GM06990 (cell line): ENCODE results near the gene ALAS2.

Source experiments
- DNase-seq: peaks from one replicate; pipeline ENCODE4 v3.0.0-alpha.2; 2011; ENCODE audit not compliant: insufficient read length; ENCODE audit errors: extremely low read depth
- H3K27me3 ChIP-seq: replicated peaks from 2 replicates; pipeline ENCODE4 v1.6.0; 2011; ENCODE audit warnings: low read length; ENCODE audit not compliant: control insufficient read depth, insufficient read depth
- H3K36me3 ChIP-seq: 2 replicates; pipeline ENCODE4 v1.5.1; 2011; ENCODE audit warnings: low read length; ENCODE audit not compliant: control insufficient read depth, insufficient read depth
- H3K4me3 ChIP-seq: replicated peaks from 2 replicates; pipeline ENCODE4 v1.5.1; 2011; ENCODE audit warnings: low read depth, mild to moderate bottlenecking, control low read depth, low read length
- TF ChIP-seq, protein P1 (sequence below): IDR thresholded peaks from 2 replicates; pipeline ENCODE4 v1.5.1; 2011; ENCODE audit warnings: low read length, control low read depth, mild to moderate bottlenecking, inconsistent platforms; ENCODE audit not compliant: insufficient read depth, poor library complexity, severe bottlenecking

Gene ALAS2

DNA sequence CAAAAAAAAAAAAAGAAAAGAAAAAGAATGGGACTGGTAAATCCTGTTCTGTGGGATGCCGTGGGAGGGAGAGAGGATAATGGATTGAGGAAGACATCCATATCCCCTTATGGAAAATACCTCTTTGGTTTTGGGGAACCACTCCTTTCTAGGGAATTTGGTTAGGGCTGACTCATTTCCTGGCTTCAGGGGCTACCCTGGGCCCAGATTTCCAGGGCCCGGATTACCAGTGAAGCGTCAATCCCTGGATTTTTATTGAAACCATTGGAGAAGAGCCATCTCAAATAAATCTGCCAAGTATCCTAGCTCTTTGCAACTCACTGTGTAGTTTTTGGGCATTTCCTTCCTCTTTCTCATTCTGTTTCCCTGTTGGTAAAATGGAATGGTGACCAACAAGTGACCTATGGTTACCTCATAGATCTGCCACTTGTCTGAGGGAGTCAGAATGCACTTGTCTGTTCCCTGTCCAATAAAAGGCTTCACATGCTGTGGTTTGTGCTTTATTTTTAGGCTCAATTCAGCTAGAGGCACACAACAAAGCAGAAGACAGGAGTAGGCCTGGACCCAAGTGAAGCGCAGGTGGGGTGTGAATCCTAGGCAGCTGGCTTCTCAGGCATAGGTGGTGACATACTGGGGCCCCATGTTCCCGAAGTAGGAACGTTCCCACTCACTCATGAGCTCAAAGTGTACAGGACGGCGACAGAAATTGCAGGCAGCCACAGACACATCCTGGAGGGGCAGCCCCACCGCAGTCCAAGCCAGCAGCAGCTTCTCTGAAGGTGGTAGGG, 22.0 kb downstream of the ALAS2 start:
- no peak for DNase-seq
- TF ChIP-seq, protein P1, sequence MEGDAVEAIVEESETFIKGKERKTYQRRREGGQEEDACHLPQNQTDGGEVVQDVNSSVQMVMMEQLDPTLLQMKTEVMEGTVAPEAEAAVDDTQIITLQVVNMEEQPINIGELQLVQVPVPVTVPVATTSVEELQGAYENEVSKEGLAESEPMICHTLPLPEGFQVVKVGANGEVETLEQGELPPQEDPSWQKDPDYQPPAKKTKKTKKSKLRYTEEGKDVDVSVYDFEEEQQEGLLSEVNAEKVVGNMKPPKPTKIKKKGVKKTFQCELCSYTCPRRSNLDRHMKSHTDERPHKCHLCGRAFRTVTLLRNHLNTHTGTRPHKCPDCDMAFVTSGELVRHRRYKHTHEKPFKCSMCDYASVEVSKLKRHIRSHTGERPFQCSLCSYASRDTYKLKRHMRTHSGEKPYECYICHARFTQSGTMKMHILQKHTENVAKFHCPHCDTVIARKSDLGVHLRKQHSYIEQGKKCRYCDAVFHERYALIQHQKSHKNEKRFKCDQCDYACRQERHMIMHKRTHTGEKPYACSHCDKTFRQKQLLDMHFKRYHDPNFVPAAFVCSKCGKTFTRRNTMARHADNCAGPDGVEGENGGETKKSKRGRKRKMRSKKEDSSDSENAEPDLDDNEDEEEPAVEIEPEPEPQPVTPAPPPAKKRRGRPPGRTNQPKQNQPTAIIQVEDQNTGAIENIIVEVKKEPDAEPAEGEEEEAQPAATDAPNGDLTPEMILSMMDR: no peak
- Histone ChIP-seq H3K4me3 (no peak overlapping the region), H3K36me3 (peaks cover 4% of the 10 kb centered on the region), H3K27me3 (no peaks in the 10 kb centered on the region)

DNA sequence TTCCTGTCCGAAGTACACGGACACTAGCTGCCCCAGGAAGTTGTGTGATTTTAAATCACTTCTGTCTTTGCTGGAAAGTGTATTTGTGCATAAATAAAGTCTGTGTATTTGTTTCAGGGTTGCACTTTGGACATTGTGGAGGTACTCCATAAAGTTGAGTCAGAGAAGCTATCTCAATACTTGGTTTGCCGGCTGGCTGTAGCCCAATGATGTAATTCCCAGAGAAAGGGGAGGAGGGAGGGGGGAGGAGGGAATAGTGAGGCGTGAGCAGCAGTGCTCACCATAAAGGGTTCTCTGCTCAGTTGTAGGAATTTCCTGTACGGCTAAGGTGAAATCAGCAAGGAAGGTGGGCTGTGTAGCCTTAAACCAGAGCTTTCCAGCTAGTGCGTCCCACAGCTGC, 23.1 kb downstream of the ALAS2 start:
- TF ChIP-seq, protein P1: no peak
- no peak overlapping the region for H3K4me3 ChIP-seq

DNA sequence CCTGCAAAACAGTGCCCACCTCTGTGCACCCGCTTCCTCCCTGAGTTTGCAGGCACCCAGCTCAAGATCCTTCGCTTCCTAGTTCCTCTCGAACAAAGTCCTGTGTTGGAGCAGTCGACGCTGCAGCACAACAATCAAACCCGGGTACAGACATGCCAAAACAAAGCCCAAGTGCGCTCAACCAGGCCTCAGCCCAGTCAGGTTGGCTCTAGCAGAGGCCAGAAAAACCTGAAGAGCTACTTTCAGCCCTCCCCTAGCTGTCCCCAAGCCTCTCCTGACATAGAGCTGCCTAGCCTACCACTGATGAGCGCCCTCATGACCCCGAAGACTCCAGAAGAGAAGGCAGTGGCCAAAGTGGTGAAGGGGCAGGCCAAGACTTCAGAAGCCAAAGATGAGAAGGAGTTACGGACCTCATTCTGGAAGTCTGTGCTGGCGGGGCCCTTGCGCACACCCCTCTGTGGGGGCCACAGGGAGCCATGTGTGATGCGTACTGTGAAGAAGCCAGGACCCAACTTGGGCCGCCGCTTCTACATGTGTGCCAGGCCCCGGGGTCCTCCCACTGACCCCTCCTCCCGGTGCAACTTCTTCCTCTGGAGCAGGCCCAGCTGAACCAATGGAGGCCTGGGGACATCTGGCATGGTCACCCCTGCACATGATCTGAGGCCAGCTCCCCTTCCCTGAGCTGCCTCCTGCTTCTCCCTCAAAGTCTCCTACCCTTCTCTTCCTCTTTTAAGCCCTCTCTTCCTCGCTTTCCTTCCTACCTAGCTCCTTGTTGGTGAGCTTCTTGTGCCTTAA, 23.8 kb downstream of the ALAS2 start:
- peaks cover 9% of the 10 kb centered on the region for H3K36me3 ChIP-seq
- no peak overlapping the region for H3K4me3 ChIP-seq
- H3K27me3 ChIP-seq: no peaks in the 10 kb centered on the region
- DNase-seq: no peak
- TF ChIP-seq, protein P1: no peak

More for the DNA sequence above, 23.1 kb downstream of the ALAS2 start:
- H3K27me3 ChIP-seq: no peaks in the 10 kb centered on the region
- H3K36me3 ChIP-seq: peaks cover 8% of the 10 kb centered on the region
- DNase-seq: no peak

DNA sequence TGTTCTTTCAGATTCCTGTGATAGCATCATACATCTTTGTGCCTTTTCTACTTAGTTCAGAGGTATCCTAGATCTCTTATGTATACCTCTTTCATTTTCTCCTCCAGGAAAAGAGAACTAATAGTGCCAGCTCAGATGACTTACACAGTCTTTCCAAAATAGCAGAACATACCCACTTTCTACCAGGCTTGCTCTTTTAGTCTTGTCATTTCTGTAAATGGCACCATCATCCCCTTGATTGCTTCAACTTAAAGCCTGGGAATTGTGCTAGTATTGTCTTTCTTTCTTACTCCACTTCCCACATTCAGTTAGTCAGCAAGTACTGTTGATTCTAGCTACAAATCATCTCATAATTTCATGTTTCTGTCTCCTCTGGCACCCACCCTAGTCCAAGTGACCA, 25.5 kb downstream of the ALAS2 start:
- TF ChIP-seq, protein P1: no peak
- peaks cover 10% of the 10 kb centered on the region for H3K36me3 ChIP-seq
- no peaks in the 10 kb centered on the region for H3K27me3 ChIP-seq
- DNase-seq: no peak
- H3K4me3 ChIP-seq: no peak overlapping the region

DNA sequence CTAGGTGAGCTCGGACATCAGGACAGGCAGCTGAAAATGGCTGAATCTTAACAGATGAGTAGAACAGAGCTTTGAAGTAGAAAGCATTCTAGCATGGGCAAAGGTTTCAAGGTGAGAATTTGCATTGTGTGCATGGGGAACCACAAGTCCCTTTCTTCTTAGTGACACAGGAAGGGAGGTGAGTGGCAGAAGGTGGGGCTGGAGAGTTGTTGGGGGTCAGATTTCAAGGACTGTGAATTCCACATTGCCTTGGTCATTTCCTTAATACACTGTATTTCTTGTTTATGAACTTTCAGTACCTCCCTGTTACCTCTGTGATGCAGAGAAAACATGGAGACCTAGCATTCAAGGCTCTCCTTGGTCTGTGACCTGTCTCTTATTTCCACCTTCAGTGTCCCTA, 26.5 kb downstream of the ALAS2 start:
- TF ChIP-seq, protein P1: no peak
- no peak overlapping the region for H3K4me3 ChIP-seq
- no peak for DNase-seq
- peaks cover 10% of the 10 kb centered on the region for H3K36me3 ChIP-seq
- no peaks in the 10 kb centered on the region for H3K27me3 ChIP-seq
